Neural progenitor cell (in vitro differentiated cells): Measurements from ENCODE around the gene PROSER2.

Experiments used
- CTCF ChIP-seq: fragments of 200-600 bp; sonication (generic); IDR thresholded peaks from 2 replicates; pipeline ENCODE4 v1.5.1; 2017; ENCODE audit warnings: antibody characterized with exemption, mild to moderate bottlenecking
- EZH2 ChIP-seq: fragments of 200-600 bp; sonication (generic); IDR thresholded peaks from 2 replicates; pipeline ENCODE4 v1.6.1; 2017; ENCODE audit warnings: antibody characterized with exemption, mild to moderate bottlenecking, moderate library complexity
- EZH2phosphoT487 ChIP-seq: fragments of 200-600 bp; sonication (generic); IDR thresholded peaks from 2 replicates; pipeline ENCODE4 v1.6.1; 2017; ENCODE audit warnings: antibody characterized with exemption

- no peak for TF ChIP-seq CTCF
- no peak for TF ChIP-seq EZH2
- TF ChIP-seq EZH2phosphoT487: no peak
Measured at GRCh38 chr10:11799736-11800080, 23.4 kb upstream of the PROSER2 start.
